ENCODE data around the gene TKTL1.
"Not testable (repeated sequence)": the region's sequence is repeated elsewhere in the genome, so short reads cannot be mapped to it uniquely, and the experiment has no call there.

- not testable (repeated sequence) for TF ChIP-seq CTCF (IDR thresholded peaks at IDR 0.05); POLR2AphosphoS5 (IDR thresholded peaks at IDR 0.05; ENCODE audit: low read depth, low read length)
Measured at GRCh38 chrX:154258711-154259110, 36.9 kb upstream of the TKTL1 start.

Measured in Panc1 (cell line).